NCI-H2196 (cell line): ENCODE measurements around the gene DGKH.
"Not testable (repeated sequence)": the region's sequence is repeated elsewhere in the genome, so short reads cannot be mapped to it uniquely, and the experiment has no call there.

Experiments
- DNase-seq: peaks from one replicate; lab custom pipeline; 2025; ENCODE audit not compliant: unreplicated experiment; lab: John Stamatoyannopoulos, UW

The DGKH gene

GRCh38 chr13:42041011-42041683 lies 7.3 kb upstream of the DGKH start:
- DNase-seq, result peak; percentile 30

GRCh38 chr13:42041684-42042035 lies 6.8 kb upstream of the DGKH start:
- peak; percentile 9 for DNase-seq

- no peak for DNase-seq
Measured at GRCh38 chr13:42043676-42044075, 4.8 kb upstream of the DGKH start.

- no peak for DNase-seq
Measured at GRCh38 chr13:42046448-42046847, 2.0 kb upstream of the DGKH start.

GRCh38 chr13:42047561-42048341 lies 697 bp upstream of the DGKH start:
- peak; percentile 17 for DNase-seq

- DNase-seq, result peak; percentile 55
Measured at GRCh38 chr13:42048684-42049453, 421 bp downstream of the DGKH start.

DNA sequence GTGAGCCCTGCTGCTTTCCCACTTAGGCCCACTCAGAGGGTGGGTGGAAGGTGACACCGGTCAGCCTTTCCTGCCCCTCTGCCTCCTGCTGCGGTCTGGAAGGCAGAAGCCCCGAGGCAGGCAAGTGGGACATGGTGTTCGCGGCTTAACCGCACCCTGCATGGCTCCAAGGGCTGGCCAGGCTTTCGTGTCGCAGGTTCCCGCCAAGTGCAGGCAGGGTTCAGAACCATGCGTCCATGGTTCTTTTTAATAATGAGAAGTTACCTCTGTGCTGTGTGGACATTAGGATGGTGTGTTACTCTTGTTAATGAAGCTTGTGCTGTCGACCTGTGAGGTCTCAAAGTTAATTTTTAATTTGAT lies 986 bp downstream of the DGKH start:
- DNase-seq, result no peak

- no peak for DNase-seq
Measured at GRCh38 chr13:42054798-42055499, 6.5 kb downstream of the DGKH start.

DNA sequence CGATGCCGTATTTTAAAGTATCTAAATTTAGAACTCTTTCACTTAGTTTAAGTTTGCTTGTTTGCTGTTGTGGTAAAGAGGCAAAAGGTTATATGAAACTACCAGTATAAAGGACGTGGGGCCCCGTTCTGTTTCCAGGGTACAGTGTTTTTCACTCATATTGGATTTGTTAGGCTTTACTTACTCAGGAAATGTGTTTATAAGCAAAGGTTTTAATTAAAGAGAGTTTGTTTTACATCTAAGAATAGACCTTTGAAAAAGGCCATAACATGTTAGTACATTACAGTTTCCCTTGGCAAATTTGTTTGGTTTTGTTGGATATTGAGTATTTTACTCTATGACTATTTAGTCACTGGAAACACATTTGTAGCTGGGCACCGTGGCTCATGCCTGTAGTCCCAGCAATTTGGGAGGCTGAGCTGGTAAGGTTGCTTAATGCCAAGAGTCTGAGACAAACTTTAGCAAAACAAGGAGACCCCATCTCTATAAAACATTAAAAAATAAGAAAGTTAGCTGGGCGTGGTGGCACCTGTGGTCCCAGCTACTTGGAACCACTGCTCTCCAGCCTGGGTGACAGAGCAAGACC lies 7.1 kb downstream of the DGKH start:
- DNase-seq, result no peak

DNA sequence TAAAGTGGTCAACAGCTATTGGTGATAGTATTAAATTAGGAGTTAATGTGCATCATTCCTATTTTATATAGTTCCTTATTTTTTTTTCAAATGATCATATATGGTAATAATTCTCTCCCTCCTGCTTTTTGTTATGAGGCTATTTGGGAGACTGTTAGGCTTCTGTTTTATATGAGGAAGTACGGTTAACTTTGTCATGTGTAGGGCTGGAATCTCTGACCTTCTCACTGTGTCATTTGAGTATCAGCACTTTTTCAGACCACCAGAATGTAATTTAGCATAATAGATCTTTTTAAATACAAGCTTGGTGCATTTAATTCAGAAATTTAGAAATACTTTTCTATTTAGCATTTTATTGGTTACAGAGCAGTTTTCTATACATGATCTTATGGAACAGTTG lies 7.7 kb downstream of the DGKH start:
- no peak for DNase-seq

GRCh38 chr13:42056583-42056982 lies 8.1 kb downstream of the DGKH start:
- DNase-seq, result no peak

- DNase-seq, result no peak
Measured at GRCh38 chr13:42057918-42058530, 9.6 kb downstream of the DGKH start.

- DNase-seq, result no peak
Measured at GRCh38 chr13:42061943-42062342, 13.5 kb downstream of the DGKH start.

- DNase-seq, result no peak
Measured at GRCh38 chr13:42063105-42063504, 14.7 kb downstream of the DGKH start.

- DNase-seq, result peak; percentile 4
Measured at GRCh38 chr13:42064259-42064658, 15.8 kb downstream of the DGKH start.

DNA sequence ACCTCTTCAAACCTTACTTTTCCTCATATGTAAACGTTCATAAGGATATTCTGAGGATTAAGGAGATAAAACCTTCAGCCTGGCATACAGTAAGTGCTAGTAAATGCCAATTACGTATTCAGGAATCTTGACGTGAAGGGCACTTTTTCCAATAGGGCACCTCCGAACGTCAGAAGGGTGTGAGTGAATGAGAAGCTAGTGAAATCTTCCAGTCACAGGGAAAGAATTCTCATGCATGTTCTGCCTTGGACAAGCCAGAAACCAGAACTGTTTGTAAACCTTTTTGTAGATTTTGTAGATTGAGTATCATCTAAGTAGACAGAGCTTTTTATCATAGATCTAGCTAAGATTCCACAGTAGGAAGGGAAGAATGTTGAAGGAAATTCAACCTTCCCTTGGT lies 16.5 kb downstream of the DGKH start:
- DNase-seq, result no peak

DNA sequence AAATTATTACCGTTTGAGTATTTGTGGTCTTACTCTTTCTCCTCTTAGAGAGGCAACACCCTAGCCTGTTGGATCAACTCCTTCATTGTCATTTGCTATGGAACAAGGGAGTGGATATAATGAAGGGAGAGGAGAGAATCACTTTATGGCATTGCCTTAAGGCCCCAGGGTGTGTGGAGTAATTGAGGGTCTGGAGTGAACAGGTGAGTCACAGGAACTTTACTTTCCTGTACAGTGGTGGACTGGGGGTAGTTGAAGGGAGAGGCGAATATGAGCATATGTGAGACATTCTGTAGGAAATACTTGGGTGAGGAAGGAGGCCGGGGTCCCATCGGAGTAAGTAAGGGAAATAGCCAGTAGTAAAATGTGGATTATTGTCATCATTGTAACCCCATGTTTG lies 17.0 kb downstream of the DGKH start:
- no peak for DNase-seq

- DNase-seq, result no peak
Measured at GRCh38 chr13:42066542-42066941, 18.1 kb downstream of the DGKH start.

- DNase-seq, result no peak
Measured at GRCh38 chr13:42068886-42069285, 20.4 kb downstream of the DGKH start.

DNA sequence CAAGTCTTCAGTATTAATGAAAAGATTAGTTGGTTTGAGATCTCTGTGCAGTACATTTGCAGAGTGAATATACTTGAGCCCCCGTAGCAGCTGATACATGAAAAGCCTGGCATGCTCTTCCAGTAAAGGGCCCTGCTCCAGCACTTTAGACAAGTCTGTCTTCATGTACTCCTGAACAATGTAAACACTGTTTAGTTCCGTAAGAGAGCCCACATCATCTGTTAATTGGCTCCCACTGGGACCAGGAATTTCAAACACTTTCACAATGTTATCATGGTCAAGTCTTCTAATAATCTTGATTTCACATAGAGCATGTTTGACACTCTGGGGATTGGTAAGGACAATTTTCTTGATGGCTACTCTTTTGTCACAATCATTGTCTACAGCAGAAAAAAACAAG lies 22.2 kb downstream of the DGKH start:
- not testable (repeated sequence) for DNase-seq

GRCh38 chr13:42071179-42071578 lies 22.7 kb downstream of the DGKH start:
- DNase-seq, result not testable (repeated sequence)
